C4-2B (cell line): ENCODE data around the gene ZNF471.

ENCODE experiments used
- ZFX ChIP-seq: fragments of 450-650 bp; IDR thresholded peaks from 2 replicates; pipeline ENCODE4 v1.6.1; 2017
- TF ChIP-seq, protein P1 (sequence below): fragments of 450-650 bp; conservative IDR thresholded peaks from 2 replicates; pipeline ENCODE4 v1.5.1; 2017; ENCODE audit warnings: mild to moderate bottlenecking

DNA sequence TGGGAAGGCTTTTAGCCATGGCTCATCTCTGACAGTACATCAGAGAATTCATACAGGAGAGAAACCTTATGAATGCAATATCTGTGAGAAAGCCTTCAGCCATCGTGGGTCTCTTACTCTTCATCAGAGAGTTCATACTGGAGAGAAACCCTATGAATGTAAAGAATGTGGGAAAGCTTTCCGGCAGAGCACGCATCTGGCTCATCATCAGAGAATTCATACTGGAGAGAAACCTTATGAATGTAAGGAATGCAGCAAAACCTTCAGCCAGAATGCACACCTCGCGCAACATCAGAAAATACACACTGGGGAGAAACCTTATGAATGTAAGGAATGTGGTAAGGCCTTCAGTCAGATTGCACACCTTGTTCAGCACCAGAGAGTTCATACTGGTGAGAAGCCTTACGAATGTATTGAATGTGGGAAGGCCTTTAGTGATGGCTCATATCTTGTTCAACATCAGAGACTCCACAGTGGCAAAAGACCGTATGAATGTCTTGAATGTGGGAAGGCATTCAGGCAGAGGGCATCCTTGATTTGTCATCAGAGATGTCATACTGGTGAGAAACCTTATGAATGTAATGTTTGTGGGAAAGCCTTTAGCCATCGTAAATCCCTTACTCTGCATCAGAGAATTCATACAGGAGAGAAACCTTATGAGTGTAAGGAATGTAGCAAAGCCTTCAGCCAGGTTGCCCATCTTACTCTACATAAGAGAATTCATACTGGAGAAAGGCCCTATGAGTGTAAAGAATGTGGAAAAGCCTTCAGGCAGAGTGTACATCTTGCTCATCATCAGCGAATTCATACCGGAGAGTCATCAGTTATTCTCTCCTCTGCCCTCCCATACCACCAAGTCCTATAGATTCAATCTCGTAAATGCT is 70.3 kb downstream of the ZNF471 start:
- TF ChIP-seq, protein P1, sequence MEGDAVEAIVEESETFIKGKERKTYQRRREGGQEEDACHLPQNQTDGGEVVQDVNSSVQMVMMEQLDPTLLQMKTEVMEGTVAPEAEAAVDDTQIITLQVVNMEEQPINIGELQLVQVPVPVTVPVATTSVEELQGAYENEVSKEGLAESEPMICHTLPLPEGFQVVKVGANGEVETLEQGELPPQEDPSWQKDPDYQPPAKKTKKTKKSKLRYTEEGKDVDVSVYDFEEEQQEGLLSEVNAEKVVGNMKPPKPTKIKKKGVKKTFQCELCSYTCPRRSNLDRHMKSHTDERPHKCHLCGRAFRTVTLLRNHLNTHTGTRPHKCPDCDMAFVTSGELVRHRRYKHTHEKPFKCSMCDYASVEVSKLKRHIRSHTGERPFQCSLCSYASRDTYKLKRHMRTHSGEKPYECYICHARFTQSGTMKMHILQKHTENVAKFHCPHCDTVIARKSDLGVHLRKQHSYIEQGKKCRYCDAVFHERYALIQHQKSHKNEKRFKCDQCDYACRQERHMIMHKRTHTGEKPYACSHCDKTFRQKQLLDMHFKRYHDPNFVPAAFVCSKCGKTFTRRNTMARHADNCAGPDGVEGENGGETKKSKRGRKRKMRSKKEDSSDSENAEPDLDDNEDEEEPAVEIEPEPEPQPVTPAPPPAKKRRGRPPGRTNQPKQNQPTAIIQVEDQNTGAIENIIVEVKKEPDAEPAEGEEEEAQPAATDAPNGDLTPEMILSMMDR: no peak
- TF ChIP-seq ZFX: no peak
